OCI-LY7 (cell line): ENCODE measurements around the gene IL18RAP. TPM values are rescaled to one million over a fixed set of nuclear protein-coding genes. Genes with fewer than 3 reads are reported as not detected.

ENCODE experiments used
- BruUV-seq: library from RNA; stranded (reverse); fragments of 400-500 nt; replicated peaks from 2 replicates; lab custom pipeline; 2021; lab: Mats Ljungman, UMichigan
- CTCF ChIA-PET: fragments of 300-600 bp; sonication (Branson Sonifier 250); formaldehyde crosslinking; loops from one replicate; lab custom pipeline; 2022; ENCODE audit warnings: antibody characterized with exemption; ENCODE audit not compliant: unreplicated experiment; lab: Charles Lee
- POLR2A ChIA-PET: fragments of 300-600 bp; sonication (Branson Sonifier 250); formaldehyde crosslinking; loops from one replicate; lab custom pipeline; 2022; ENCODE audit warnings: antibody characterized with exemption; lab: Charles Lee
- DNase-seq: peaks from one replicate; pipeline ENCODE4 v3.0.0-alpha.2; 2015; ENCODE audit warnings: low spot score
- H2AFZ ChIP-seq: fragments of 200-600 bp; sonication (generic), shearing (Covaris generic); 2 replicates; pipeline ENCODE4 v1.6.1; 2014; ENCODE audit warnings: mild to moderate bottlenecking, antibody characterized with exemption, low read length, moderate library complexity
- H3K27ac ChIP-seq: fragments of 200-600 bp; sonication (generic); 2 replicates; pipeline ENCODE4 v1.5.1; 2014; ENCODE audit warnings: mixed run types, low read depth, mild to moderate bottlenecking, moderate library complexity, low read length, inconsistent platforms; ENCODE audit not compliant: poor library complexity, severe bottlenecking
- H3K36me3 ChIP-seq: fragments of 200-600 bp; sonication (generic); 2 replicates; pipeline ENCODE4 v1.6.1; 2014; ENCODE audit warnings: mild to moderate bottlenecking, antibody characterized with exemption, low read length, moderate library complexity, mixed read lengths; ENCODE audit not compliant: insufficient read depth
- H3K4me1 ChIP-seq: fragments of 200-600 bp; sonication (generic); 2 replicates; pipeline ENCODE4 v1.5.1; 2014; ENCODE audit warnings: mild to moderate bottlenecking, low read length; ENCODE audit not compliant: insufficient read depth, poor library complexity, severe bottlenecking
- H3K4me2 ChIP-seq: fragments of 200-600 bp; sonication (generic); 2 replicates; pipeline ENCODE4 v1.6.1; 2014; ENCODE audit warnings: mild to moderate bottlenecking, low read length
- H3K4me3 ChIP-seq: fragments of 200-600 bp; sonication (generic); 2 replicates; pipeline ENCODE4 v1.5.1; 2014; ENCODE audit warnings: mild to moderate bottlenecking, low read depth, low read length; ENCODE audit not compliant: poor library complexity, severe bottlenecking
- H3K79me2 ChIP-seq: fragments of 200-600 bp; sonication (generic); 2 replicates; pipeline ENCODE4 v1.6.1; 2016; ENCODE audit warnings: low read depth, mild to moderate bottlenecking, low read length, moderate library complexity, mixed read lengths; ENCODE audit not compliant: insufficient read depth
- H3K9me2 ChIP-seq: fragments of 200-600 bp; sonication (generic); 2 replicates; pipeline ENCODE4 v1.6.1; 2016; ENCODE audit warnings: mild to moderate bottlenecking, low read length, mixed read lengths; ENCODE audit not compliant: insufficient read depth
- H3K9me3 ChIP-seq: fragments of 200-600 bp; sonication (generic); 2 replicates; pipeline ENCODE4 v1.6.1; 2014; ENCODE audit warnings: mild to moderate bottlenecking, mixed run types, low read length, mixed read lengths
- H4K20me1 ChIP-seq: fragments of 200-600 bp; sonication (generic); 2 replicates; pipeline ENCODE4 v1.6.1; 2014; ENCODE audit warnings: mild to moderate bottlenecking, antibody characterized with exemption, low read length, moderate library complexity, mixed read lengths; ENCODE audit not compliant: insufficient read depth
- CTCF ChIP-seq: fragments of 200-600 bp; sonication (generic); conservative IDR thresholded peaks from 2 replicates; pipeline ENCODE4 v1.5.1; 2014; ENCODE audit warnings: mild to moderate bottlenecking, antibody characterized with exemption, low read length, moderate library complexity, mixed read lengths
- EZH2phosphoT487 ChIP-seq: fragments of 200-600 bp; sonication (generic); IDR thresholded peaks from 2 replicates; pipeline ENCODE4 v1.6.1; 2018; ENCODE audit warnings: low read depth, borderline replicate concordance, mild to moderate bottlenecking, mixed run types, antibody characterized with exemption, low read length, moderate library complexity, mixed read lengths
- intact Hi-C: fragments of 100-400 bp; cut with micrococcal nuclease; formaldehyde crosslinking; loops from one replicate; pipeline ENCODE4 v1.10.0; 2022; ENCODE audit not compliant: unreplicated experiment
- total RNA-seq, 2 experiments: library from RNA; depleted of rRNA in 1 of 2; stranded (reverse); fragments of >200 nt in 1 of 2; shearing (Covaris generic) in 1 of 2; gene quantifications; 2 replicates each; pipeline ENCODE4 v1.2.3, GENCODE V29; 2014 to 2022

IL18RAP gene
- total RNA-seq, 2 experiments from 2014 or later: not detected

GRCh38 chr2:102425441-102426132 lies 2.6 kb downstream of the IL18RAP start:
- POLR2A ChIA-PET: interaction anchor here (0.6 kb wide), 1 partner anchor 36 kb away, joined by 3 read pairs; no protein-coding TSS in a partner anchor
- H3K27ac ChIP-seq: no peak overlapping the region
- no peak overlapping the region for H2AFZ ChIP-seq
- TF ChIP-seq EZH2phosphoT487 (no peak), CTCF (no peak)
- H3K79me2 ChIP-seq: no peaks in the 10 kb centered on the region
- intact Hi-C loops: no loop called here
- BruUV-seq: no TSS peak
- no peak overlapping the region for H3K4me3 ChIP-seq
- CTCF ChIA-PET: no interaction called here
- DNase-seq: no peak
- no peaks in the 10 kb centered on the region for H4K20me1 ChIP-seq
- H3K9me3 ChIP-seq: no peaks in the 10 kb centered on the region
- no peaks in the 10 kb centered on the region for H3K4me1 ChIP-seq
- H3K4me2 ChIP-seq: no peak overlapping the region
- H3K9me2 ChIP-seq: no peaks in the 10 kb centered on the region
- no peaks in the 10 kb centered on the region for H3K36me3 ChIP-seq

- H4K20me1 ChIP-seq: no peaks in the 10 kb centered on the region
- intact Hi-C loops: no loop called here
- H3K4me3 ChIP-seq: no peak overlapping the region
- no peaks in the 10 kb centered on the region for H3K4me1 ChIP-seq
- H2AFZ ChIP-seq: no peak overlapping the region
- BruUV-seq: no TSS peak
- no peak for DNase-seq
- H3K4me2 ChIP-seq: no peak overlapping the region
- H3K79me2 ChIP-seq: no peaks in the 10 kb centered on the region
- ChIA-PET POLR2A (no interaction called here), CTCF (no interaction called here)
- no peaks in the 10 kb centered on the region for H3K9me3 ChIP-seq
- H3K27ac ChIP-seq: no peak overlapping the region
- no peaks in the 10 kb centered on the region for H3K36me3 ChIP-seq
- no peak for TF ChIP-seq CTCF
- TF ChIP-seq EZH2phosphoT487: no peak
- H3K9me2 ChIP-seq: no peaks in the 10 kb centered on the region
Observed at GRCh38 chr2:102427249-102427648, 4.3 kb downstream of the IL18RAP start.

- POLR2A ChIA-PET: no interaction called here
Observed at GRCh38 chr2:102428573-102428972, 5.6 kb downstream of the IL18RAP start.

More at GRCh38 chr2:102428573-102428972, 5.6 kb downstream of the IL18RAP start:
- Histone ChIP-seq H2AFZ (no peak overlapping the region), H3K9me2 (no peaks in the 10 kb centered on the region), H3K27ac (no peak overlapping the region), H3K4me1 (no peaks in the 10 kb centered on the region), H3K4me3 (no peak overlapping the region), H3K79me2 (no peaks in the 10 kb centered on the region), H3K4me2 (no peak overlapping the region), H3K36me3 (no peaks in the 10 kb centered on the region), H3K9me3 (no peaks in the 10 kb centered on the region), H4K20me1 (no peaks in the 10 kb centered on the region)
- no TSS peak for BruUV-seq
- TF ChIP-seq EZH2phosphoT487: no peak
- intact Hi-C loops: no loop called here
- DNase-seq: no peak
- CTCF ChIA-PET: no interaction called here
